HepG2 (cell line): ENCODE measurements around the gene CCDC38. TPM values are rescaled to one million over a fixed set of nuclear protein-coding genes. Genes with fewer than 3 reads are reported as not detected.

ENCODE experiments used
- ATAC-seq: fragments of 200-7000 bp; cut with Tn5 transposase; 3 replicates; pipeline ENCODE4 v1.9.1; 2020; ENCODE audit warnings: mild to moderate bottlenecking, moderate library complexity
- BruUV-seq: library from RNA; stranded (reverse); fragments of 400-500 nt; replicated peaks from 2 replicates; lab custom pipeline; 2021; lab: Mats Ljungman, UMichigan
- CTCF ChIA-PET: fragments of 300-600 bp; formaldehyde crosslinking; extraction: SDS; loops from one replicate; lab custom pipeline; 2021; ENCODE audit warnings: low total read pairs, inconsistent platforms, low intra/inter-chr PET ratio; lab: Yijun Ruan, JAX
- POLR2A ChIA-PET: fragments of 350-600 bp; sonication (Branson Sonifier 250); formaldehyde crosslinking; loops from one replicate; lab custom pipeline; 2020; ENCODE audit warnings: antibody characterized with exemption, inconsistent platforms; lab: Yijun Ruan, JAX
- DNase-seq: peaks from one replicate; pipeline ENCODE4 v3.0.0-alpha.2; 2015; ENCODE audit warnings: low spot score
- FAIRE-seq: peaks from 3 replicates; lab custom pipeline; 2011; peaks lifted over from hg19 to GRCh38; lab: Jason Lieb, UNC
- H2AFZ ChIP-seq: one replicate; pipeline ENCODE4 v1.6.1; 2011; ENCODE audit warnings: low read length, inconsistent platforms
- H3K27ac ChIP-seq: fragments of 300-600 bp; 3 replicates; pipeline ENCODE4 v1.8.0; 2011; ENCODE audit warnings: mixed run types, mild to moderate bottlenecking, mixed read lengths, low read length, inconsistent platforms; ENCODE audit not compliant: insufficient read depth; ENCODE audit errors: extremely low read length
- H3K27me3 ChIP-seq, 2 experiments: fragments of 200-600 bp in 1 of 2; 2 replicates in 1 of 2; 3 replicates in 1 of 2; pipeline versions ENCODE4 v1.6.0 to v1.8.0; 2011; ENCODE audit warnings: low read length in 2 of 2, mild to moderate bottlenecking in 2 of 2, moderate library complexity in 2 of 2, inconsistent platforms in 1 of 2; ENCODE audit not compliant: insufficient read depth in 2 of 2, control insufficient read depth in 1 of 2
- H3K36me3 ChIP-seq, 2 experiments: fragments of 200-600 bp in 1 of 2; replicated peaks in 1 of 2; 2 replicates in 1 of 2; 3 replicates in 1 of 2; pipeline versions ENCODE4 v1.5.1 to v1.8.0; 2011; ENCODE audit warnings: low read length in 2 of 2, inconsistent platforms in 1 of 2; ENCODE audit not compliant: insufficient read depth in 2 of 2, control insufficient read depth in 1 of 2
- H3K4me1 ChIP-seq: 2 replicates; pipeline ENCODE4 v1.5.1; 2012; ENCODE audit warnings: low read length, inconsistent platforms; ENCODE audit not compliant: insufficient read depth
- H3K4me2 ChIP-seq: 2 replicates; pipeline ENCODE4 v1.6.0; 2011; ENCODE audit warnings: low read depth, low read length, inconsistent platforms
- H3K4me3 ChIP-seq, 3 experiments: fragments of 200-600 bp in 1 of 3; sonication (generic), shearing (Covaris generic) in 1 of 3; replicated peaks in 1 of 3; 2 replicates each; pipeline ENCODE4 v1.5.1; 2011 to 2016; ENCODE audit warnings: low read length in 3 of 3, inconsistent platforms in 2 of 3, low read depth in 2 of 3, mild to moderate bottlenecking in 2 of 3, control low read depth in 1 of 3, mixed read lengths in 1 of 3; ENCODE audit not compliant: insufficient read depth in 1 of 3
- H3K79me2 ChIP-seq: one replicate; pipeline ENCODE4 v1.6.1; 2011; ENCODE audit warnings: low read length, inconsistent platforms; ENCODE audit not compliant: insufficient read depth
- H3K9ac ChIP-seq: 2 replicates; pipeline ENCODE4 v1.6.0; 2011; ENCODE audit warnings: mild to moderate bottlenecking, low read depth, low read length, inconsistent platforms; ENCODE audit not compliant: insufficient read depth
- H3K9me3 ChIP-seq: 2 replicates; pipeline ENCODE4 v1.5.1; 2012; ENCODE audit warnings: mild to moderate bottlenecking, low read length
- H4K20me1 ChIP-seq: 2 replicates; pipeline ENCODE4 v1.6.0; 2011; ENCODE audit warnings: inconsistent platforms, mild to moderate bottlenecking, low read length, moderate library complexity; ENCODE audit not compliant: insufficient read depth
- AKNA ChIP-seq: sonication (generic); formaldehyde crosslinking; IDR thresholded peaks from 2 replicates; pipeline ENCODE4 v1.4.0; 2020; ENCODE audit warnings: missing genetic modification reagents, borderline replicate concordance
- ATM ChIP-seq: fragments of 450-650 bp; IDR thresholded peaks from 2 replicates; pipeline ENCODE4 v1.7.1; 2017; ENCODE audit warnings: mild to moderate bottlenecking, borderline replicate concordance
- ETV5 ChIP-seq: IDR thresholded peaks from 2 replicates; pipeline ENCODE4 v1.6.1; 2018; ENCODE audit warnings: missing biosample characterization, missing genetic modification reagents, inconsistent platforms, borderline replicate concordance
- FOXP1 ChIP-seq, 2 experiments: fragments of 450-650 bp in 1 of 2; IDR thresholded peaks; 2 replicates each; pipeline ENCODE4 v1.6.1; 2017 to 2018; ENCODE audit warnings: antibody characterized with exemption in 1 of 2
- ZNF296 ChIP-seq: sonication (generic); formaldehyde crosslinking; conservative IDR thresholded peaks from 2 replicates; pipeline ENCODE4 v1.5.0; 2020; ENCODE audit warnings: mild to moderate bottlenecking, missing genetic modification reagents
- WGBS: methylation state at CpG from one replicate; pipeline ENCODE4 v1.1.6; 2017; ENCODE audit warnings: low lambda C conversion rate; 5-methylcytosine and 5-hydroxymethylcytosine counted together
- in situ Hi-C: cut with HindIII; loops from 2 replicates; pipeline ENCODE4 v1.10.0; 2017; ENCODE audit warnings: low pct_unique_long_range_greater_than_20kb; ENCODE audit not compliant: extremely low pct_ligation_motif_present
- intact Hi-C: fragments of 100-400 bp; cut with micrococcal nuclease; formaldehyde crosslinking; loops from one replicate; pipeline ENCODE4 v1.10.0; 2022; ENCODE audit not compliant: unreplicated experiment
- polyA plus RNA-seq, 8 experiments: library from polyadenylated mRNA; depleted of rRNA in 3 of 8; stranded (reverse) in 7 of 8; unstranded in 1 of 8; fragments of >200 nt; fragmentation: Illumina TruSeq in 4 of 8; extraction: Trizol in 4 of 8; gene quantifications; 2 replicates each; pipeline versions ENCODE4 v1.2.1 to v1.2.3, GENCODE V29; 2011 to 2016; ENCODE audit warnings: low read depth in 4 of 8, missing spikeins in 1 of 8, mixed read lengths in 1 of 8; ENCODE audit not compliant: insufficient read depth in 1 of 8
- total RNA-seq, 5 experiments: library from RNA; depleted of rRNA; stranded (reverse); fragments of >200 nt; fragmentation: Illumina TruSeq; extraction: Trizol; gene quantifications; 2 replicates each; pipeline ENCODE4 v1.2.3, GENCODE V29; 2016; ENCODE audit warnings: low read depth in 1 of 5

CCDC38 gene
- total and polyA plus RNA-seq, 2 of the 13 experiments (the other 11 are each of a cell fraction or from before 2014, with no cell fraction given) = 0.24 to 0.32 TPM

- FAIRE-seq = no peak
- CTCF ChIA-PET = no interaction called here
- H3K27me3 ChIP-seq = no peaks in the 10 kb centered on the region
- no peak overlapping the region for H3K4me3 ChIP-seq
- intact Hi-C loops = no loop called here
- in situ Hi-C loops = no loop called here
- no peaks in the 10 kb centered on the region for H4K20me1 ChIP-seq
- H3K36me3 ChIP-seq = no peaks in the 10 kb centered on the region
- WGBS = 25% methylated on average over 3 of the region's 3 CpGs
- no peak overlapping the region for H2AFZ ChIP-seq
- H3K9ac ChIP-seq = no peak overlapping the region
- TF ChIP-seq ATM = no peak
- no peak for TF ChIP-seq ETV5 (CRISPR knock-in tag)
- no peak for TF ChIP-seq AKNA (CRISPR knock-in tag)
- no peak for TF ChIP-seq ZNF296
- TF ChIP-seq FOXP1 (IDR thresholded peaks at IDR 0.05) = no peak
- no peak for TF ChIP-seq FOXP1 (CRISPR knock-in tag; IDR thresholded peaks at IDR 0.05)
- TF ChIP-seq, all 625 proteins: peak for 0
- no peaks in the 10 kb centered on the region for H3K9me3 ChIP-seq
- no TSS peak for BruUV-seq
- ATAC-seq (no peak), DNase-seq (no peak)
- peaks cover 8% of the 10 kb centered on the region for H3K4me1 ChIP-seq
- H3K79me2 ChIP-seq = no peaks in the 10 kb centered on the region
- POLR2A ChIA-PET = interaction anchor here (2.1 kb wide), 1 partner anchor 21 kb away, joined by 5 read pairs; the partner anchor contains the start of genes AMDHD1 and CCDC38
- H3K27ac ChIP-seq = no peak overlapping the region
- H3K4me2 ChIP-seq = no peak overlapping the region; the same call in 1 of the 2 replicates
Observed at GRCh38 chr12:95922231-95922630, 20.2 kb downstream of the CCDC38 start.
